Occipital lobe (tissue), 2 donors: ENCODE measurements around the gene PRSS53. TPM values are rescaled to one million over a fixed set of nuclear protein-coding genes. Genes with fewer than 3 reads are reported as not detected.
A peak's percentile ranks its signal among the peaks of the same experiment; 100 is the strongest.

ENCODE experiments used
- DNase-seq: peaks from one replicate; lab custom pipeline; 2025; lab: John Stamatoyannopoulos, UW
- total RNA-seq: library from RNA; depleted of rRNA; stranded (reverse); fragments of >200 nt; gene quantifications from one replicate; pipeline ENCODE4 v1.2.3, GENCODE V29; 2014

Gene PRSS53
- total RNA-seq, 1 donor from 2014 or later, result 2.2 TPM

- no peak for DNase-seq
These were observed 9.3 kb downstream of the PRSS53 start for GRCh38 chr16:31079342-31079944.

GRCh38 chr16:31078597-31079341 is 10.0 kb downstream of the PRSS53 start:
- no peak for DNase-seq

- DNase-seq, result no peak
These were observed 10.9 kb downstream of the PRSS53 start for GRCh38 chr16:31077592-31078396.

- DNase-seq, result no peak
These were observed 11.7 kb downstream of the PRSS53 start for GRCh38 chr16:31077024-31077423.

GRCh38 chr16:31076319-31076718 is 12.4 kb downstream of the PRSS53 start:
- no peak for DNase-seq

GRCh38 chr16:31074814-31075183 is 13.9 kb downstream of the PRSS53 start:
- DNase-seq, result no peak

GRCh38 chr16:31073970-31074813 is 14.6 kb downstream of the PRSS53 start, which contains the start of the genes ZNF646 and ZNF668:
TSS of gene ZNF646 (plus strand) at chr16:31074422. CDS start at chr16:31076325, 1,903 bp downstream.
TSS of gene ZNF668 (minus strand) at chr16:31074240. CDS start at chr16:31064459, 9,781 bp downstream.
- peak; percentile 98 for DNase-seq

- peak; percentile 88 for DNase-seq
These were observed 15.4 kb downstream of the PRSS53 start for GRCh38 chr16:31073142-31073969.

- DNase-seq, result peak; percentile 14
These were observed 16.1 kb downstream of the PRSS53 start for GRCh38 chr16:31072540-31073141.

- DNase-seq, result no peak
These were observed 16.9 kb downstream of the PRSS53 start for GRCh38 chr16:31071861-31072260.

- DNase-seq, result no peak
These were observed 21.4 kb downstream of the PRSS53 start for GRCh38 chr16:31067342-31067741.

GRCh38 chr16:31064882-31065461 is 23.8 kb downstream of the PRSS53 start:
- no peak for DNase-seq

GRCh38 chr16:31063843-31064611 is 24.7 kb downstream of the PRSS53 start:
- no peak for DNase-seq

GRCh38 chr16:31063495-31063842 is 25.3 kb downstream of the PRSS53 start:
- DNase-seq, result no peak

GRCh38 chr16:31061813-31062440 is 26.8 kb downstream of the PRSS53 start:
- no peak for DNase-seq

GRCh38 chr16:31061126-31061812 is 27.5 kb downstream of the PRSS53 start:
- DNase-seq, result no peak

GRCh38 chr16:31055613-31056012 is 33.1 kb downstream of the PRSS53 start:
- no peak for DNase-seq

GRCh38 chr16:31052114-31052513 is 36.6 kb downstream of the PRSS53 start:
- DNase-seq, result no peak
